OCI-LY7 (cell line): ENCODE data around the gene ISYNA1. TPM values are rescaled to one million over a fixed set of nuclear protein-coding genes. Genes with fewer than 3 reads are reported as not detected.

Source experiments
- BruUV-seq: library from RNA; stranded (reverse); fragments of 400-500 nt; replicated peaks from 2 replicates; lab custom pipeline; 2021; lab: Mats Ljungman, UMichigan
- CTCF ChIA-PET: fragments of 300-600 bp; sonication (Branson Sonifier 250); formaldehyde crosslinking; loops from one replicate; lab custom pipeline; 2022; ENCODE audit warnings: antibody characterized with exemption; ENCODE audit not compliant: unreplicated experiment; lab: Charles Lee
- POLR2A ChIA-PET: fragments of 300-600 bp; sonication (Branson Sonifier 250); formaldehyde crosslinking; loops from one replicate; lab custom pipeline; 2022; ENCODE audit warnings: antibody characterized with exemption; lab: Charles Lee
- DNase-seq: peaks from one replicate; pipeline ENCODE4 v3.0.0-alpha.2; 2015; ENCODE audit warnings: low spot score
- H2AFZ ChIP-seq: fragments of 200-600 bp; sonication (generic), shearing (Covaris generic); 2 replicates; pipeline ENCODE4 v1.6.1; 2014; ENCODE audit warnings: mild to moderate bottlenecking, antibody characterized with exemption, low read length, moderate library complexity
- H3K27ac ChIP-seq: fragments of 200-600 bp; sonication (generic); 2 replicates; pipeline ENCODE4 v1.5.1; 2014; ENCODE audit warnings: mixed run types, low read depth, mild to moderate bottlenecking, moderate library complexity, low read length, inconsistent platforms; ENCODE audit not compliant: poor library complexity, severe bottlenecking
- H3K36me3 ChIP-seq: fragments of 200-600 bp; sonication (generic); 2 replicates; pipeline ENCODE4 v1.6.1; 2014; ENCODE audit warnings: mild to moderate bottlenecking, antibody characterized with exemption, low read length, moderate library complexity, mixed read lengths; ENCODE audit not compliant: insufficient read depth
- H3K4me1 ChIP-seq: fragments of 200-600 bp; sonication (generic); 2 replicates; pipeline ENCODE4 v1.5.1; 2014; ENCODE audit warnings: mild to moderate bottlenecking, low read length; ENCODE audit not compliant: insufficient read depth, poor library complexity, severe bottlenecking
- H3K4me2 ChIP-seq: fragments of 200-600 bp; sonication (generic); 2 replicates; pipeline ENCODE4 v1.6.1; 2014; ENCODE audit warnings: mild to moderate bottlenecking, low read length
- H3K4me3 ChIP-seq: fragments of 200-600 bp; sonication (generic); 2 replicates; pipeline ENCODE4 v1.5.1; 2014; ENCODE audit warnings: mild to moderate bottlenecking, low read depth, low read length; ENCODE audit not compliant: poor library complexity, severe bottlenecking
- H3K79me2 ChIP-seq: fragments of 200-600 bp; sonication (generic); 2 replicates; pipeline ENCODE4 v1.6.1; 2016; ENCODE audit warnings: low read depth, mild to moderate bottlenecking, low read length, moderate library complexity, mixed read lengths; ENCODE audit not compliant: insufficient read depth
- H3K9me2 ChIP-seq: fragments of 200-600 bp; sonication (generic); 2 replicates; pipeline ENCODE4 v1.6.1; 2016; ENCODE audit warnings: mild to moderate bottlenecking, low read length, mixed read lengths; ENCODE audit not compliant: insufficient read depth
- H3K9me3 ChIP-seq: fragments of 200-600 bp; sonication (generic); 2 replicates; pipeline ENCODE4 v1.6.1; 2014; ENCODE audit warnings: mild to moderate bottlenecking, mixed run types, low read length, mixed read lengths
- H4K20me1 ChIP-seq: fragments of 200-600 bp; sonication (generic); 2 replicates; pipeline ENCODE4 v1.6.1; 2014; ENCODE audit warnings: mild to moderate bottlenecking, antibody characterized with exemption, low read length, moderate library complexity, mixed read lengths; ENCODE audit not compliant: insufficient read depth
- CTCF ChIP-seq: fragments of 200-600 bp; sonication (generic); conservative IDR thresholded peaks from 2 replicates; pipeline ENCODE4 v1.5.1; 2014; ENCODE audit warnings: mild to moderate bottlenecking, antibody characterized with exemption, low read length, moderate library complexity, mixed read lengths
- EZH2phosphoT487 ChIP-seq: fragments of 200-600 bp; sonication (generic); IDR thresholded peaks from 2 replicates; pipeline ENCODE4 v1.6.1; 2018; ENCODE audit warnings: low read depth, borderline replicate concordance, mild to moderate bottlenecking, mixed run types, antibody characterized with exemption, low read length, moderate library complexity, mixed read lengths
- intact Hi-C: fragments of 100-400 bp; cut with micrococcal nuclease; formaldehyde crosslinking; loops from one replicate; pipeline ENCODE4 v1.10.0; 2022; ENCODE audit not compliant: unreplicated experiment
- total RNA-seq, 2 experiments: library from RNA; depleted of rRNA in 1 of 2; stranded (reverse); fragments of >200 nt in 1 of 2; shearing (Covaris generic) in 1 of 2; gene quantifications; 2 replicates each; pipeline ENCODE4 v1.2.3, GENCODE V29; 2014 to 2022

ISYNA1 gene
- total RNA-seq, 2 experiments from 2014 or later, result 1.8 to 8.9 TPM

GRCh38 chr19:18438331-18439024, 545 bp upstream of the ISYNA1 start:
- Histone ChIP-seq H3K27ac (no peak overlapping the region), H3K36me3 (peaks cover 13% of the 10 kb centered on the region), H3K9me3 (0 out of 2 replicates have a peak, but pooled peaks cover 7% of the 10 kb centered on the region), H4K20me1 (no peaks in the 10 kb centered on the region), H2AFZ (no peak overlapping the region), H3K79me2 (no peaks in the 10 kb centered on the region), H3K4me1 (peaks cover 11% of the 10 kb centered on the region), H3K9me2 (no peaks in the 10 kb centered on the region), H3K4me2 (no peak overlapping the region), H3K4me3 (no peak overlapping the region)
- no peak for DNase-seq
- CTCF ChIA-PET, result no interaction called here
- TF ChIP-seq CTCF (no peak), EZH2phosphoT487 (no peak)
- BruUV-seq, result no TSS peak
- intact Hi-C loops, result no loop called here
- POLR2A ChIA-PET, result no interaction called here

- TF ChIP-seq EZH2phosphoT487 (no peak), CTCF (no peak)
- BruUV-seq, result no TSS peak
- H4K20me1 ChIP-seq, result no peaks in the 10 kb centered on the region
Measured at GRCh38 chr19:18436671-18437490, 1.1 kb downstream of the ISYNA1 start.

More at GRCh38 chr19:18436671-18437490, 1.1 kb downstream of the ISYNA1 start:
- CTCF ChIA-PET, result interaction anchor here (0.6 kb wide), 1 partner anchor 32 kb away, joined by 7 read pairs; no protein-coding TSS in a partner anchor
- H3K4me3 ChIP-seq, result peak overlapping the region; percentile 35
- H3K27ac ChIP-seq, result no peak overlapping the region
- no peak overlapping the region for H2AFZ ChIP-seq
- no peaks in the 10 kb centered on the region for H3K9me2 ChIP-seq
- no peaks in the 10 kb centered on the region for H3K36me3 ChIP-seq
- peak overlapping the region; percentile 60 for H3K4me2 ChIP-seq
- H3K79me2 ChIP-seq, result no peaks in the 10 kb centered on the region
- POLR2A ChIA-PET, result no interaction called here
- peaks cover 20% of the 10 kb centered on the region for H3K4me1 ChIP-seq
- intact Hi-C loops, result no loop called here
- no peaks in the 10 kb centered on the region for H3K9me3 ChIP-seq
- DNase-seq, result peak; percentile 76
